ENCODE data around the gene NKTR.

Gene NKTR

DNA sequence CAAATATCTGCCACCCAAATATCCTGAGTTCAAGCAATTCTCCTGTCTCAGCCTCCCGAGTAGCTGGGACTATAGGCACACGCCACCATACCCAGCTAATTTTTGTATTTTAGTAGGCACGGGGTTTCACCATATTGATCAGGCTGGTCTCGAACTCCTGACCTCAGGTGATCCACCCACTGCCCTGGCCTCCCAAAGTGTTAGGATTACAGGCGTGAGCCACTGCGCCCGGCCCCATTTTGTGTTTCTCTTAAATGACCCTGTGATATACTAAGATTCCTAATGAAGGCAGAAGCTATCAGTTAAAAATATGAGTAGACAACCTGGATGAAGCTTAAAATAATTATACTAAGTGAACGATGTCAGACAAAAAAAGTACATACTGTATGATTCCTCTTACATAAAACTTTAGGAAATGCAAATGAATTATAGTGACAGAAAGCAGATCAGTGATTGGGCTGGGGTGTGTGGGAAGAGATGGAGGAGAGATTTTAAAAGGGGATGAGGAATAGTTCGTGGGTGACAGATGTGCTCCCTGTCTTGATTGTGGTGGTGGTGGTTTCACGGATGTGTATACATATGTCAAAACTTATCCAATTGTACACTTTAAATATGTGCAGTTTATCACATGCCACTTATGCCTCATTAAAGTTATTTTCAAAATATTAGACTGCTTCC is 81.0 kb downstream of the NKTR start:
- Histone ChIP-seq H3K36me3 (ENCODE audit: control insufficient read depth, insufficient read depth, low read length) (no peaks in the 10 kb centered on the region), H3K4me1 (ENCODE audit: control insufficient read depth, insufficient read depth, low read length) (no peaks in the 10 kb centered on the region)

DNA sequence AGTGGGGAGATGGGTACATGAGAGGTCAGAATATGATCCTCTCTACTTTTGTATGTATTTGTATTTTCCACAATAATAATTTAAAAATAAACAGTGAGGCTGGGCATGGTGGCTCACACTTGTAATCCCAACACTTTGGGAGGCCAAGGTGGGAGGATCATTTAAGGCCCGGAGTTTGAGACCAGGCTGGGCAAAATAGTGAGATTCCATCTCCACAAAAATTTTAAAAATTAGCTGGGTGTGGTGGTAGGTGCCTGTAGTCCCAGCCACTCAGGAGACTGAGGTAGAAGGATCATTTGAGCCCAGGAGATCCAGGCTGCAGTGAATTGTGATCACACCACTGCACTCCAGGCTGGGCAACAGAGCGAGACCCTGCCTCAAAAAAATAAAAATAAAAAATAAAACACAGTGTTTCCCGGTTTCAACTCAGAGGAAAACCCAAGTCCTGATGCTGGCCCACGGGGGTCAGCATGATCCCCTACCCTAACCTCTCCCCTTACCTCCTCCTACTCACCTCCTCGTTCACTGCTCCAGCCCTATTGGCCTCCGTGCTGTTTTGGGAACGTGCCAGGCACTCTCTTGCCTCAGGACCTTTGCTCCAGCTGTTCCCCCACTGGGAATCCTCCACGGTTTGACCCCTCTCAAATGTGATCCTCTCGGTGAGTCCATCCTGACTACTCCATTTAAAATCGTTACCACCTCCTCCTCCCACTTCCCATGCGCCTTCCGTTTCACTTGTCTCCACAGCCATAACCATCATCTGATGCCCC is 82.0 kb downstream of the NKTR start:
- H3K9me3 ChIP-seq (ENCODE audit: control insufficient read depth, insufficient read depth, low read length): no peaks in the 10 kb centered on the region
- H3K9ac ChIP-seq (ENCODE audit: low read depth, low read length): no peak overlapping the region
- H3K36me3 ChIP-seq (ENCODE audit: control insufficient read depth, insufficient read depth, low read length): no peaks in the 10 kb centered on the region
- no peaks in the 10 kb centered on the region for H3K4me1 ChIP-seq (ENCODE audit: control insufficient read depth, insufficient read depth, low read length)
- H3K27me3 ChIP-seq (ENCODE audit: control insufficient read depth, insufficient read depth, low read length): no peaks in the 10 kb centered on the region
- H3K4me3 ChIP-seq (ENCODE audit: low read depth, low read length): no peak overlapping the region

More for the DNA sequence above, 81.0 kb downstream of the NKTR start:
- Histone ChIP-seq H3K27me3 (ENCODE audit: control insufficient read depth, insufficient read depth, low read length) (no peaks in the 10 kb centered on the region), H3K9me3 (ENCODE audit: control insufficient read depth, insufficient read depth, low read length) (no peaks in the 10 kb centered on the region), H3K4me3 (ENCODE audit: low read depth, low read length) (no peak overlapping the region), H3K9ac (ENCODE audit: low read depth, low read length) (no peak overlapping the region)

DNA sequence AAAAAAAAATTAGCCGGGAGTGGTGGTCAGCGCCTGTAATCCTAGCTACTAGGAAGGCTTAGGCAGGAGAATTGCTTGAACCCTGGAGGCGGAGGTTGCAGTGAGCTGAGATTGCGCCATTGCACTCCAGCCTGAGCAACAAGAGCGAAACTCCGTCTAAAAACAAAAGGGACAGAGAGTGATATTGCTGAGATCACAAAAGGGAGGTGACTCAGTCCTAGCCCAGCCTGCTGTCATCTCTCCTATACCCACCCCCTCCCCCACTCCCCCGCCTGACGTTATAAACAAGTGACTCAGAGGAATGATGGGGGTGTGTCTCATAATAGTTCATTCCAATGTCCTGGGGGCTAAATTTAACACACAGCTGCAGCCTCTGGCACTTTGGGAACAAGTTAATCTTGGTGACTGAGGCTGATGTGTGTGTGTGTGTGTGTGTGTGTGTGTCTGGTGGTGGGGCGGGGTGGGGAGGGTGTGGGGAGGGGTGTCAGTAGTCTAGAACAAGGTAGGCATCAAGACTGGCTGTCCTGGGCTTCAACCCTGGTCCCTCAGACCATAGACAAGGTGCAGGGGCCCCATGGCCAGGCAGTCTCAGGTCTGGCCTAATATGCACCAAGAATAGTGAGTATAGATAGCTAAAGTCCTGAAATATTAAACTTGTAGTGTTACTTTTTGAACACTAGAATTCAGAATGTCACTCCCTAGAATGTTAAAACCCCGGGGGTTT is 83.6 kb downstream of the NKTR start:
- H3K4me3 ChIP-seq (ENCODE audit: low read depth, low read length): no peak overlapping the region
- no peaks in the 10 kb centered on the region for H3K4me1 ChIP-seq (ENCODE audit: control insufficient read depth, insufficient read depth, low read length)
- no peaks in the 10 kb centered on the region for H3K36me3 ChIP-seq (ENCODE audit: control insufficient read depth, insufficient read depth, low read length)
- H3K9me3 ChIP-seq (ENCODE audit: control insufficient read depth, insufficient read depth, low read length): no peaks in the 10 kb centered on the region
- H3K27me3 ChIP-seq (ENCODE audit: control insufficient read depth, insufficient read depth, low read length): no peaks in the 10 kb centered on the region
- H3K9ac ChIP-seq (ENCODE audit: low read depth, low read length): no peak overlapping the region

DNA sequence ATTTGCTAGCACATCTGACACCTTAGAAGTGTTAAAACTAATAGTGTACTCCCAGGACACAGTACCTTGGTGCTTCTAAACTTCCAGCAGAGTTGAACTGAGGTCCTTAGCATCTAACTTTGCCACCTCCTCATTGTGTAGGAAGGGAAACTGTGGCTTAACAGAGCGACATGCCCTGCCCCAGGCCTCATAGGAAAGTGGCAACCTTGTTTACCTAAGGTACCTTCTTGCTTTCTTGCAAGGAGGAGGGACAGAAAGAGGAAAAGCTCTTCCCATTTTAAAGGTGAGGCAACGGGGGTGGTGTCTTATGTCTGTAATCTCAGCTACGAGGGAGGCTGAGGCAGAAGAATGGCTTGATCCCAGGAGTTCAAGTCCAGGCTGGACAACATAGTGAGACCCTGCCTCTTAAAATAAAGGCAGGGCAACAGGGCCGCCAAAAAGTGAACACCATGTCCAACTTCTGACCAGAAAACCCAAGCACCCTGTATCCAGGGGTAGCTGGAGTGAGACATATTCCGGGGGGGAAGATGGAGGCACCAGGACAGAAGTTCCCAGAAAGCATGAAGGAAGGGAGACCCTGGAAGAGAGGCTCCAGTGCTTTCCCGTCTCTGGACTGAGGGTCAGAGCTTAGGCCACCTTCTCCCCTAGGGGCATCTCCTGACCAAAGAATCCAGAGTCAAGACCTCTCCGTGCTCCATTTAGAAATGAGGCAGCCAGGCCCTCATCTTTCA is 84.3 kb downstream of the NKTR start:
- Histone ChIP-seq H3K9ac (ENCODE audit: low read depth, low read length) (no peak overlapping the region), H3K9me3 (ENCODE audit: control insufficient read depth, insufficient read depth, low read length) (no peaks in the 10 kb centered on the region), H3K4me1 (ENCODE audit: control insufficient read depth, insufficient read depth, low read length) (peaks cover under 1% of the 10 kb centered on the region), H3K36me3 (ENCODE audit: control insufficient read depth, insufficient read depth, low read length) (no peaks in the 10 kb centered on the region), H3K27me3 (ENCODE audit: control insufficient read depth, insufficient read depth, low read length) (no peaks in the 10 kb centered on the region), H3K4me3 (ENCODE audit: low read depth, low read length) (no peak overlapping the region)

DNA sequence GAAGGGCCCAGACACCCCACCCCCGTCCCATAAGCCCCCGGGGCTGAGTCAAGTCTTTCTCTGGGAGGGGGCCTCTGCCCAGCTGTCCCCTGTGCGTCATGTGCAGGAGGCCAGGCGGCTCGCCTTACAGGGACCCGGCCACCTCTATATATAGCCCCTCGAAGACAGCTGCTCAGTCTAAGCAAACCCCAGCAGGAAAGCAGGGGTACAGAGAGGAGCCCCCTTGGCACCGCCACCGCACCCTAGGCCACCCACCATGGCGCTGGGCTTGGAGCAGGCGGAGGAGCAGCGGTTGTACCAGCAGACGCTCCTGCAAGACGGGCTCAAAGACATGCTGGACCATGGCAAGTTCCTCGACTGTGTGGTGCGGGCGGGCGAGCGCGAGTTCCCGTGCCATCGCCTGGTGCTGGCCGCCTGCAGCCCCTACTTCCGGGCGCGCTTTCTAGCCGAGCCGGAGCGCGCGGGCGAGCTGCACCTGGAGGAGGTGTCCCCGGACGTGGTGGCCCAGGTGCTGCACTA is 84.9 kb downstream of the NKTR start, which contains the start of gene KLHL40:
TSS of gene KLHL40 (plus strand) at position 175 of the 519 bp plus-strand sequence. CDS start at position 257, 82 bp downstream.
- no peak within 1 kb of the TSS for H3K4me3 ChIP-seq (ENCODE audit: low read depth, low read length)
- no peaks in the 10 kb centered on the region for H3K36me3 ChIP-seq (ENCODE audit: control insufficient read depth, insufficient read depth, low read length)
- peaks cover 2% of the 10 kb centered on the region for H3K4me1 ChIP-seq (ENCODE audit: control insufficient read depth, insufficient read depth, low read length)
- no peaks in the 10 kb centered on the region for H3K9me3 ChIP-seq (ENCODE audit: control insufficient read depth, insufficient read depth, low read length)
- no peak within 1 kb of the TSS for H3K9ac ChIP-seq (ENCODE audit: low read depth, low read length)
- H3K27me3 ChIP-seq (ENCODE audit: control insufficient read depth, insufficient read depth, low read length): no peaks in the 10 kb centered on the region

DNA sequence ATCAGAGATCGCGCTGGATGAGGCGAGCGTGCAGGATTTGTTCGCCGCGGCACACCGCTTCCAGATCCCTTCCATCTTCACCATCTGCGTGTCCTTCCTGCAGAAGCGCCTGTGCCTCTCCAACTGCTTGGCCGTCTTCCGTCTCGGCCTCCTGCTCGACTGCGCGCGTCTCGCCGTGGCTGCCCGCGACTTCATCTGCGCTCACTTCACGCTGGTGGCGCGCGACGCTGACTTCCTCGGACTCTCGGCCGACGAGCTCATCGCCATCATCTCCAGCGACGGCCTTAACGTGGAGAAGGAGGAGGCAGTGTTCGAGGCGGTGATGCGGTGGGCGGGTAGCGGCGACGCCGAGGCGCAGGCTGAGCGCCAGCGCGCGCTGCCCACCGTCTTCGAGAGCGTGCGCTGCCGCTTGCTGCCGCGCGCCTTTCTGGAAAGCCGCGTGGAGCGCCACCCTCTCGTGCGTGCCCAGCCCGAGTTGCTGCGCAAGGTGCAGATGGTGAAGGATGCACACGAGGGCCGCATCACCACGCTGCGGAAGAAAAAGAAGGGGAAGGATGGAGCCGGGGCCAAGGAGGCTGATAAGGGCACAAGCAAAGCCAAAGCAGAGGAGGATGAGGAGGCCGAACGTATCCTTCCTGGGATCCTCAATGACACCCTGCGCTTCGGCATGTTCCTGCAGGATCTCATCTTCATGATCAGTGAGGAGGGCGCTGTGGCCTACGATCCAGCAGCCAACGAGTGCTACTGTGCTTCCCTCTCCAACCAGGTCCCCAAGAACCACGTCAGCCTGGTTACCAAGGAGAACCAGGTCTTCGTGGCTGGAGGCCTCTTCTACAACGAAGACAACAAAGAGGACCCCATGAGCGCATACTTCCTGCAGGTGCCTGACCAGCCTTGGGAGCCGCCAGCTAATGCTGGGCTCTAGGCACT is 85.7 kb downstream of the NKTR start:
- no peaks in the 10 kb centered on the region for H3K27me3 ChIP-seq (ENCODE audit: control insufficient read depth, insufficient read depth, low read length)
- peaks cover 2% of the 10 kb centered on the region for H3K4me1 ChIP-seq (ENCODE audit: control insufficient read depth, insufficient read depth, low read length)
- no peak overlapping the region for H3K9ac ChIP-seq (ENCODE audit: low read depth, low read length)
- no peak overlapping the region for H3K4me3 ChIP-seq (ENCODE audit: low read depth, low read length)
- H3K9me3 ChIP-seq (ENCODE audit: control insufficient read depth, insufficient read depth, low read length): no peaks in the 10 kb centered on the region
- no peaks in the 10 kb centered on the region for H3K36me3 ChIP-seq (ENCODE audit: control insufficient read depth, insufficient read depth, low read length)

DNA sequence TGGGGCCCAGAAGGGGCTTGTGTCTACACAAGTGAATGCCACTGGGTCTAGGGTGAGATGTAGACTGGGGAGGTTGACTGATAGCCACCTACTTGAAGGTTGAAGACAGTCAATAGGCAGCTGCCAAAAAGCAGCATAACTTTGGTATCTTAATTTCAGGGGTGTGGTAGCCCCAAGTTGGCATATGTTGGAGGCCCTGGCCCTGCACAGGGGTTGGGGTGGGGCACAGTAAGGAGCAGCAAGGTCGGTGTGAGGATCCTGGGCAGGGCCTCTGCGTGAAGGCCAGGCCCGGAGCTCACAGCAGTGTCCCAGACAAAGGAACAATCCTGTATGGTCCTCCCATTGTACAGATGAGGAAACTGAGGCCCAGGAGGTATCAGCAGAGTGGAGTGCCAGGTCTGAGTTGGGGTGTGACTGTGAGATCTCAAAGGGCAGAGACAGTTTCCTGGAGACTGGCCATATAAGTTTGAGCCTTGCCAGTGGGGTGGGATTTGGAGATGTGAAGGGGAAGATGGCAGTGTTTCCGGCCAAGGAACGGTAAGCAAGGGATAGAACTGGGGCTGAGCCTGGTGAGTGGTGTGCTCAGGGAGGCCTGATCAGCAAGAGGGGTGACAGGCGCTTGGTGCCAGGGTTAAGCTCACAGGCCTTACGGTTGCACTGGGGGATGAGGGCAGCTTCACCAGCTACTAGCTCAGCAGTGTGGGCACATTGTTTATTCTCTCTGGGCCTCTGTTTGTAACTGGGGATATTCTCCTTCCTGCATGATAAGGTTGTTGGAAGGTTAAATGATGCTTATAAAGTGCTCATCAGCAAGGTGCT is 86.6 kb downstream of the NKTR start:
- no peaks in the 10 kb centered on the region for H3K9me3 ChIP-seq (ENCODE audit: control insufficient read depth, insufficient read depth, low read length)
- H3K27me3 ChIP-seq (ENCODE audit: control insufficient read depth, insufficient read depth, low read length): no peaks in the 10 kb centered on the region
- no peaks in the 10 kb centered on the region for H3K36me3 ChIP-seq (ENCODE audit: control insufficient read depth, insufficient read depth, low read length)
- H3K4me3 ChIP-seq (ENCODE audit: low read depth, low read length): no peak overlapping the region
- H3K9ac ChIP-seq (ENCODE audit: low read depth, low read length): no peak overlapping the region
- peaks cover 2% of the 10 kb centered on the region for H3K4me1 ChIP-seq (ENCODE audit: control insufficient read depth, insufficient read depth, low read length)

DNA sequence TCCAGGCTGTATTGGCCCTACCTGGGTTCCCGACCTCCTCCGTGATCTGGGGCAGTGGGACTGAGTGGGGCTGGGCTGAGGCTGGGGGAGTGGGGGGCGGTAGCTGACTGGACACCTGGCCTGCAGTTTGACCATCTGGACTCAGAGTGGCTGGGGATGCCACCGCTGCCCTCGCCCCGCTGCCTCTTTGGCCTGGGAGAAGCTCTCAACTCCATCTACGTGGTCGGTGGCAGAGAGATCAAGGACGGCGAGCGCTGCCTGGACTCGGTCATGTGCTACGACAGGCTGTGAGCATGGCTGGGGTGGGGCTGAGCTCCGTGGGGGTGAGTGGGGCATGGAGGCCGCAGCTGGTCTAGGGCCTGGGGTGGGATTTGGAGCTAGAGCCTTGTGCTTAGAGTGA is 87.5 kb downstream of the NKTR start:
- Histone ChIP-seq H3K9ac (ENCODE audit: low read depth, low read length) (no peak overlapping the region), H3K27me3 (ENCODE audit: control insufficient read depth, insufficient read depth, low read length) (no peaks in the 10 kb centered on the region), H3K9me3 (ENCODE audit: control insufficient read depth, insufficient read depth, low read length) (no peaks in the 10 kb centered on the region)

DNA sequence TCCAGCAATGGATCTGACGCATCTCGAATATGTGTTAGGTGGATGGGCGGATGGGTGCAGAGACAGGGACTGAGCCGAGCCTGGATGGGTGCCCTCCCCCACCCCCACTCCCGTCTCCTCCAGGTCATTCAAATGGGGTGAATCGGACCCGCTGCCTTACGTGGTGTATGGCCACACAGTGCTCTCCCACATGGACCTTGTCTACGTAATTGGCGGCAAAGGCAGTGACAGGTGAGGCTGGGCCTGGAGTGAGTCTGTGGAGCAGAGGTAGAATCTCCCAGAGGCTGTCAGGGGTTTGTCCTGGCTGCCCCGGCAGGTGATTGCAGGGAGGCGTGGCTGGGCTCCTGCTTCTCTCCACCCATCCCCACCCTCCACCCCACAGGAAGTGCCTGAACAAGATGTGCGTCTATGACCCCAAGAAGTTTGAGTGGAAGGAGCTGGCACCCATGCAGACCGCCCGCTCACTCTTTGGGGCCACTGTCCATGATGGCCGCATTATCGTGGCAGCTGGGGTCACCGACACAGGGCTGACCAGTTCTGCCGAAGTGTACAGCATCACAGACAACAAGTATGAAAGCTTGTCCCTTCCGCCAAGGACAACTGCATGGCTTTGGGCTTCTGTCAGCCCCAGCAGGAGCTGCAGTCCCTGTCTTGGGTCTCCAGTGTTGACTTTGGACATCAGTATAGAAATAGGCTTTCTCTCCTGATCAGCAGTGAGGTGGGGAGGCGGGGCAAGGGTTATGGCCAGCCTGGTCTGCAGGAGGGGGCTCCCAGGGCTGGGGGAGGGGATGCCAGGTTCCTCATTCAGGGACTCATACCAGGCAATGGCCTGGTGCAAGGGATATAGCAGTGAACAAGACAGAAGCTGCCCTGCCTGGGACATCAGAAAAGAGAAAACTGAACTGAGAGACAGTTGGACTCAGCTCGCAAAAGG is 88.3 kb downstream of the NKTR start:
- Histone ChIP-seq H3K9me3 (ENCODE audit: control insufficient read depth, insufficient read depth, low read length) (no peaks in the 10 kb centered on the region), H3K27me3 (ENCODE audit: control insufficient read depth, insufficient read depth, low read length) (no peaks in the 10 kb centered on the region), H3K9ac (ENCODE audit: low read depth, low read length) (no peak overlapping the region), H3K4me1 (ENCODE audit: control insufficient read depth, insufficient read depth, low read length) (peaks cover 2% of the 10 kb centered on the region), H3K4me3 (ENCODE audit: low read depth, low read length) (no peak overlapping the region), H3K36me3 (ENCODE audit: control insufficient read depth, insufficient read depth, low read length) (no peaks in the 10 kb centered on the region)

More for the DNA sequence above, 87.5 kb downstream of the NKTR start:
- no peaks in the 10 kb centered on the region for H3K36me3 ChIP-seq (ENCODE audit: control insufficient read depth, insufficient read depth, low read length)
- H3K4me3 ChIP-seq (ENCODE audit: low read depth, low read length): no peak overlapping the region
- peaks cover 2% of the 10 kb centered on the region for H3K4me1 ChIP-seq (ENCODE audit: control insufficient read depth, insufficient read depth, low read length)
